Heart left ventricle (tissue), 16 donors: ENCODE measurements around the gene SHMT2. TPM values are rescaled to one million over a fixed set of nuclear protein-coding genes. Genes with fewer than 3 reads are reported as not detected.
"Not testable (repeated sequence)": the region's sequence is repeated elsewhere in the genome, so short reads cannot be mapped to it uniquely, and the experiment has no call there.

Experiments used
- ATAC-seq, 4 donors: fragments of 200-7000 bp; cut with Tn5 transposase; one replicate each; pipeline ENCODE4 v1.9.1; 2020 to 2022; ENCODE audit warnings: moderate library complexity in 4 of 4, mild to moderate bottlenecking in 3 of 4, moderate number of reproducible peaks in 1 of 4
- DNase-seq, 5 donors: peaks; one replicate each; pipeline ENCODE4 v3.0.0-alpha.2; 2020
- H3K27ac ChIP-seq, 12 donors: fragments of 200-600 bp; sonication (generic) in 4 of 12; one replicate each; pipeline versions ENCODE4 v1.5.0 to v1.8.0; 2016 to 2022; ENCODE audit warnings: mild to moderate bottlenecking in 2 of 12
- H3K27me3 ChIP-seq, 9 donors: fragments of 200-600 bp; sonication (generic) in 2 of 9; one replicate each; pipeline versions ENCODE4 v1.5.1 to v1.8.0; 2016 to 2022; ENCODE audit warnings: mild to moderate bottlenecking in 3 of 9
- H3K36me3 ChIP-seq, 9 donors: fragments of 200-600 bp; sonication (generic) in 2 of 9; one replicate each; pipeline versions ENCODE4 v1.5.0 to v1.8.0; 2018 to 2022; ENCODE audit warnings: mild to moderate bottlenecking in 2 of 9
- H3K4me1 ChIP-seq, 12 donors: fragments of 200-600 bp; sonication (generic) in 4 of 12; one replicate each; pipeline versions ENCODE4 v1.5.0 to v1.8.0; 2016 to 2022; ENCODE audit warnings: mild to moderate bottlenecking in 3 of 12
- H3K4me3 ChIP-seq, 12 donors: fragments of 200-600 bp; sonication (generic) in 4 of 12; one replicate each; pipeline versions ENCODE4 v1.5.0 to v1.8.0; 2017 to 2022; ENCODE audit warnings: mild to moderate bottlenecking in 9 of 12, moderate library complexity in 4 of 12
- H3K9me3 ChIP-seq, 12 donors: fragments of 200-600 bp; sonication (generic) in 4 of 12; one replicate each; pipeline versions ENCODE4 v1.5.0 to v1.8.0; 2016 to 2022; ENCODE audit warnings: mild to moderate bottlenecking in 1 of 12
- CTCF ChIP-seq, 12 donors: fragments of 200-600 bp; sonication (generic) in 4 of 12; IDR thresholded peaks; one replicate each; pipeline versions ENCODE4 v1.5.0 to v1.8.0; 2018 to 2022; ENCODE audit warnings: antibody characterized with exemption in 12 of 12, mild to moderate bottlenecking in 5 of 12
- POLR2A ChIP-seq, 2 donors: fragments of 450-650 bp; IDR thresholded peaks; one replicate each; pipeline ENCODE4 v1.6.1; 2017; ENCODE audit warnings: antibody characterized with exemption in 2 of 2, mild to moderate bottlenecking in 2 of 2, moderate library complexity in 2 of 2
- WGBS, 4 donors: extraction: QIAGEN DNeasy Blood & Tissue Kit in 2 of 4; methylation state at CpG; one replicate each; pipeline versions ENCODE4 v1.1.5 to v1.1.7; 2013 to 2018; 5-methylcytosine and 5-hydroxymethylcytosine counted together
- intact Hi-C, 10 donors: fragments of 100-400 bp; cut with DNase I; formaldehyde crosslinking; loops; one replicate each; pipeline versions ENCODE4 v1.11.1 to v1.14.2; 2022
- polyA plus RNA-seq, 2 donors: library from polyadenylated mRNA; stranded (reverse); fragments of 200-250 nt; gene quantifications; one replicate each; pipeline ENCODE4 v1.2.3, GENCODE V29; 2013
- total RNA-seq, 9 donors: library from RNA; depleted of rRNA in 2 of 9; stranded (reverse); fragments of >200 nt in 2 of 9; fragmentation: NEBNext Ultra II Directional in 3 of 9; extraction: Animal tissue kit (Norgen Biotek cat#: 25700) in 3 of 9; gene quantifications; one replicate each; pipeline versions ENCODE4 v1.1.0 to v1.2.4, GENCODE V29; 2016 to 2023
- donor health status: ischemic (EF 13 %, LVEDD 7.1; RV severe dilation, severe dysfunction).
- donor health status: healthy with polysubstance abuse.
- donor health status: DM: no; HTN: yes; CAD: no.
- donor health status: DM: no; HTN: no; CAD: no.
- donor health status: ischemic (EF 25% LVEDD 6.9; RV normal size, moderate dysfunction).
- donor health status: ischemic (EF 25% LVEDD 5.7; RV mildly dilated, moderate dysfunction).
- donor health status: healthy.
- donor health status: DM: yes; HTN: yes; CAD: no.
- donor health status: ischemic (EF 35%, LVEDD 5.7; RV mildly dilated, moderate dysfunction).
- donor health status: nonischemic (EF 11% LVEDD 7.7; RV severe dilation, severe dysfunction).
- donor health status: DM: yes; HTN: yes; CAD: no.
- donor health status: PGD.
- donor health status: ischemic (EF 29% LVEDD 5.4; RV normal size, mild dysfunction).
- donor health status: nonischemic (EF 23%, LVEDD 6.1; RV moderate dilation, normal function).

Gene SHMT2
- total and polyA plus RNA-seq, 11 donors = 15.9 to 76.5 (median 35.5) TPM

GRCh38 chr12:57276935-57277563 is 47.5 kb downstream of the SHMT2 start:
- Histone ChIP-seq H3K9me3 (no peaks in the 10 kb centered on the region), H3K36me3 (peaks cover 0 to 92% (median 57%) of the 10 kb centered on the region in 9 donors), H3K27ac (no peak overlapping the region), H3K27me3 (no peaks in the 10 kb centered on the region), H3K4me3 (no peak overlapping the region), H3K4me1 (peaks cover 0 to 23% (median 13%) of the 10 kb centered on the region in 12 donors)
- ATAC-seq (peak in 1 of 4 donors; percentile 13), DNase-seq (peak in 1 of 5 donors; percentile 39)
- WGBS, 4 donors = 44 to 47% (median 45%) methylated on average over 4 of the region's 4 CpGs
- intact Hi-C loops = loop anchor here in 3 of 10 donors (1.0 to 5.0 kb wide), 3 partner anchors 62 to 65 kb away; no protein-coding TSS in a partner anchor
- no peak for TF ChIP-seq POLR2A (IDR thresholded peaks at IDR 0.05)
- TF ChIP-seq CTCF (IDR thresholded peaks at IDR 0.05) = peak; percentile 23 to 56 (median 43)

GRCh38 chr12:57278465-57279381 is 49.2 kb downstream of the SHMT2 start:
- no peak overlapping the region for H3K27ac ChIP-seq
- H3K36me3 ChIP-seq = peaks cover 0 to 98% (median 74%) of the 10 kb centered on the region in 9 donors
- no peaks in the 10 kb centered on the region for H3K27me3 ChIP-seq
- no peaks in the 10 kb centered on the region for H3K9me3 ChIP-seq
- no peak for DNase-seq
- WGBS, 4 donors = 95 to 97% (median 95%) methylated on average over 15 of the region's 15 CpGs
- H3K4me1 ChIP-seq = peaks cover 0 to 9% (median under 1%) of the 10 kb centered on the region in 12 donors
- intact Hi-C loops = loop anchor here in 1 of 10 donors (5.0 kb wide), 1 partner anchor 66 kb away; no protein-coding TSS in a partner anchor
- TF ChIP-seq CTCF (IDR thresholded peaks at IDR 0.05) = no peak
- TF ChIP-seq POLR2A (IDR thresholded peaks at IDR 0.05) = no peak
- no peak for ATAC-seq
- H3K4me3 ChIP-seq = no peak overlapping the region

GRCh38 chr12:57280211-57281062 is 50.9 kb downstream of the SHMT2 start:
- peak overlapping the region in 1 of 12 donors; percentile 62 for H3K27ac ChIP-seq
- H3K27me3 ChIP-seq = no peaks in the 10 kb centered on the region
- intact Hi-C loops = no loop called here
- DNase-seq (no peak), ATAC-seq (peak in 3 of 4 donors; percentile 56 to 81 (median 61))
- H3K4me3 ChIP-seq = no peak overlapping the region
- H3K4me1 ChIP-seq = peaks cover 0 to 9% (median 0%) of the 10 kb centered on the region in 12 donors
- TF ChIP-seq CTCF (IDR thresholded peaks at IDR 0.05) (no peak), POLR2A (IDR thresholded peaks at IDR 0.05) (no peak)
- WGBS, 4 donors = 75 to 82% (median 78%) methylated on average over 9 of the region's 9 CpGs
- no peaks in the 10 kb centered on the region for H3K9me3 ChIP-seq
- peaks cover 0 to 96% (median 89%) of the 10 kb centered on the region in 9 donors for H3K36me3 ChIP-seq

- DNase-seq, intact Hi-C loops, H3K9me3 ChIP-seq, ATAC-seq, H3K27me3 ChIP-seq, H3K4me3 ChIP-seq, H3K27ac ChIP-seq, H3K4me1 ChIP-seq: not testable (repeated sequence)
- H3K36me3 ChIP-seq = peaks cover 0 to 97% (median 92%) of the 10 kb centered on the region in 9 donors
- WGBS, 4 donors = 92 to 96% (median 95%) methylated on average over 12 of the region's 12 CpGs
Measured at GRCh38 chr12:57282073-57282472, 52.6 kb downstream of the SHMT2 start.
